HCT116 (cell line): ENCODE results near the gene SHROOM3. TPM values are rescaled to one million over a fixed set of nuclear protein-coding genes. Genes with fewer than 3 reads are reported as not detected.

Source experiments
- ATAC-seq: fragments of 200-7000 bp; cut with Tn5 transposase; 2 replicates; pipeline ENCODE4 v1.9.1; 2020; ENCODE audit warnings: mild to moderate bottlenecking, moderate library complexity
- BruUV-seq: library from RNA; stranded (reverse); fragments of 400-500 nt; replicated peaks from 2 replicates; lab custom pipeline; 2021; lab: Mats Ljungman, UMichigan
- CTCF ChIA-PET: fragments of 300-600 bp; sonication (Branson Sonifier 250); formaldehyde crosslinking; loops from one replicate; lab custom pipeline; 2021; ENCODE audit warnings: antibody characterized with exemption; lab: Charles Lee
- POLR2A ChIA-PET: fragments of 300-600, 350-600 bp; sonication (Branson Sonifier 250); formaldehyde crosslinking; loops from one replicate; lab custom pipeline; 2021; ENCODE audit warnings: antibody characterized with exemption; lab: Charles Lee
- RAD21 ChIA-PET, 2 experiments: fragments of 300-600 bp; sonication (Branson Sonifier 250); formaldehyde crosslinking; loops; one replicate each; lab custom pipeline; 2023; ENCODE audit warnings: low total read pairs in 2 of 2; ENCODE audit not compliant: uncharacterized antibody in 2 of 2, unreplicated experiment in 2 of 2, low non-redundant PET in 1 of 2; lab: Charles Lee
- DNase-seq: peaks from one replicate; pipeline ENCODE4 v3.0.0-alpha.2; 2010; ENCODE audit warnings: low read depth, low spot score
- H2AFZ ChIP-seq: fragments of 200-600 bp; shearing (Covaris generic), sonication (generic); 2 replicates; pipeline ENCODE4 v1.6.1; 2017; ENCODE audit warnings: low read depth, mixed run types, mixed read lengths, antibody characterized with exemption, low read length; ENCODE audit not compliant: poor library complexity, severe bottlenecking
- H3K27ac ChIP-seq: 2 replicates; pipeline ENCODE4 v1.5.1; 2012; ENCODE audit warnings: low read depth, low read length
- H3K27me3 ChIP-seq: fragments of 200-600 bp; sonication (generic); 2 replicates; pipeline ENCODE4 v1.6.1; 2016; ENCODE audit warnings: mixed run types, low read length, mixed read lengths; ENCODE audit not compliant: insufficient read depth
- H3K36me3 ChIP-seq, 2 experiments: fragments of 200-500 bp in 1 of 2; fragments of 200-600 bp in 1 of 2; sonication (Bioruptor generic) in 1 of 2; sonication (generic) in 1 of 2; 2 replicates each; pipeline versions ENCODE4 v1.5.1 to v1.6.1; 2014 to 2016; ENCODE audit warnings: low read length in 2 of 2, inconsistent platforms in 1 of 2, mixed read lengths in 1 of 2, mixed run types in 1 of 2; ENCODE audit not compliant: insufficient read depth in 2 of 2, control insufficient read depth in 1 of 2
- H3K4me1 ChIP-seq, 2 experiments: fragments of 200-600 bp in 1 of 2; sonication (generic) in 1 of 2; 2 replicates each; pipeline versions ENCODE4 v1.5.1 to v1.6.1; 2012 to 2017; ENCODE audit warnings: low read length in 2 of 2, inconsistent platforms in 1 of 2, mild to moderate bottlenecking in 1 of 2, mixed read lengths in 1 of 2, mixed run types in 1 of 2, moderate library complexity in 1 of 2; ENCODE audit not compliant: insufficient read depth in 2 of 2, control insufficient read depth in 1 of 2
- H3K4me2 ChIP-seq: fragments of 200-600 bp; sonication (generic); 2 replicates; pipeline ENCODE4 v1.6.1; 2017; ENCODE audit warnings: mixed run types, low read length, mixed read lengths
- H3K4me3 ChIP-seq, 2 experiments: fragments of 200-600 bp in 1 of 2; sonication (generic) in 1 of 2; replicated peaks in 1 of 2; 2 replicates each; pipeline ENCODE4 v1.5.1; 2011 to 2016; ENCODE audit warnings: low read length in 2 of 2, control low read depth in 1 of 2, low read depth in 1 of 2, mild to moderate bottlenecking in 1 of 2, mixed read lengths in 1 of 2, mixed run types in 1 of 2
- H3K79me2 ChIP-seq: fragments of 200-600 bp; sonication (generic); 2 replicates; pipeline ENCODE4 v1.6.1; 2017; ENCODE audit warnings: mild to moderate bottlenecking, mixed run types, low read length, moderate library complexity, mixed read lengths; ENCODE audit not compliant: insufficient read depth
- H3K9ac ChIP-seq: fragments of 200-600 bp; sonication (generic); 2 replicates; pipeline ENCODE4 v1.6.1; 2016; ENCODE audit warnings: low read length, mixed read lengths
- H3K9me2 ChIP-seq: fragments of 200-600 bp; sonication (generic), shearing (Covaris generic); 2 replicates; pipeline ENCODE4 v1.6.1; 2017; ENCODE audit warnings: mixed run types, mild to moderate bottlenecking, moderate library complexity; ENCODE audit not compliant: insufficient read depth
- H3K9me3 ChIP-seq, 2 experiments: fragments of 200-500 bp in 1 of 2; fragments of 200-600 bp in 1 of 2; sonication (Bioruptor generic) in 1 of 2; sonication (generic) in 1 of 2; 2 replicates each; pipeline ENCODE4 v1.6.1; 2014 to 2017; ENCODE audit warnings: low read length in 2 of 2, mixed read lengths in 2 of 2, inconsistent platforms in 1 of 2, low read depth in 1 of 2, mild to moderate bottlenecking in 1 of 2, mixed run types in 1 of 2, moderate library complexity in 1 of 2; ENCODE audit not compliant: control insufficient read depth in 1 of 2, insufficient read depth in 1 of 2
- H4K20me1 ChIP-seq: fragments of 200-600 bp; sonication (generic), shearing (Covaris generic); 2 replicates; pipeline ENCODE4 v1.6.1; 2017; ENCODE audit warnings: mixed run types, mild to moderate bottlenecking, moderate library complexity; ENCODE audit not compliant: insufficient read depth
- CBX3 ChIP-seq: IDR thresholded peaks from 2 replicates; pipeline ENCODE4 v1.6.1; 2012; ENCODE audit warnings: low read depth
- EGR1 ChIP-seq: IDR thresholded peaks from 2 replicates; pipeline ENCODE4 v1.6.1; 2012; ENCODE audit warnings: low read depth
- ELF1 ChIP-seq: IDR thresholded peaks from 2 replicates; pipeline ENCODE4 v1.6.1; 2012; ENCODE audit warnings: low read depth, borderline replicate concordance
- EZH2 ChIP-seq: fragments of 200-600 bp; sonication (generic); IDR thresholded peaks from 2 replicates; pipeline ENCODE4 v1.6.1; 2017; ENCODE audit warnings: antibody characterized with exemption, mixed run types
- SP1 ChIP-seq: IDR thresholded peaks from 2 replicates; pipeline ENCODE4 v1.6.1; 2012; ENCODE audit warnings: low read depth
- SRF ChIP-seq: IDR thresholded peaks from 2 replicates; pipeline ENCODE4 v1.6.1; 2012; ENCODE audit warnings: low read depth
- TCF7L2 ChIP-seq: IDR thresholded peaks from 2 replicates; pipeline ENCODE4 v1.7.0; 2011; ENCODE audit warnings: borderline replicate concordance, inconsistent platforms; ENCODE audit not compliant: insufficient read depth, insufficient read length; ENCODE audit errors: extremely low read depth
- YY1 ChIP-seq: IDR thresholded peaks from 2 replicates; pipeline ENCODE4 v1.6.1; 2011; ENCODE audit warnings: low read length, low read depth, moderate library complexity, mild to moderate bottlenecking; ENCODE audit not compliant: insufficient replicate concordance; ENCODE audit errors: extremely low read depth
- ZFX ChIP-seq: fragments of 450-650 bp; IDR thresholded peaks from 2 replicates; pipeline ENCODE4 v1.6.1; 2017
- ZNF274 ChIP-seq: fragments of 200-500 bp; sonication (Bioruptor generic); IDR thresholded peaks from 2 replicates; pipeline ENCODE4 v1.6.1; 2014; ENCODE audit warnings: mild to moderate bottlenecking, low read depth, low read length, inconsistent platforms
- intact Hi-C: fragments of 100-400 bp; cut with micrococcal nuclease; formaldehyde crosslinking; loops from 2 replicates; pipeline ENCODE4 v1.10.0; 2022
- total RNA-seq: library from RNA; stranded (reverse); gene quantifications from one replicate; pipeline ENCODE4 v1.2.1, GENCODE V29; 2021; ENCODE audit not compliant: unreplicated experiment
- TF ChIP-seq, protein P1 (sequence below), 3 experiments: fragments of 200-600 bp in 1 of 3; sonication (generic) in 1 of 3; IDR thresholded peaks in 2 of 3; conservative IDR thresholded peaks in 1 of 3; 2 replicates each; pipeline ENCODE4 v1.5.1; 2012 to 2017; ENCODE audit warnings: low read depth in 2 of 3, low read length in 2 of 3, antibody characterized with exemption in 1 of 3, borderline replicate concordance in 1 of 3, control low read depth in 1 of 3, mild to moderate bottlenecking in 1 of 3, mixed read lengths in 1 of 3, mixed run types in 1 of 3, moderate library complexity in 1 of 3; ENCODE audit not compliant: insufficient read depth in 1 of 3
- TF ChIP-seq, protein P2 (sequence below): IDR thresholded peaks from 2 replicates; pipeline ENCODE4 v1.6.1; 2012
- TF ChIP-seq, protein P3 (sequence below): IDR thresholded peaks from 2 replicates; pipeline ENCODE4 v1.6.1; 2011; ENCODE audit warnings: mild to moderate bottlenecking, low read length, moderate library complexity; ENCODE audit not compliant: insufficient replicate concordance; ENCODE audit errors: extremely low read depth

Gene SHROOM3
- total RNA-seq, 1 experiment from 2014 or later: 22.5 TPM

DNA sequence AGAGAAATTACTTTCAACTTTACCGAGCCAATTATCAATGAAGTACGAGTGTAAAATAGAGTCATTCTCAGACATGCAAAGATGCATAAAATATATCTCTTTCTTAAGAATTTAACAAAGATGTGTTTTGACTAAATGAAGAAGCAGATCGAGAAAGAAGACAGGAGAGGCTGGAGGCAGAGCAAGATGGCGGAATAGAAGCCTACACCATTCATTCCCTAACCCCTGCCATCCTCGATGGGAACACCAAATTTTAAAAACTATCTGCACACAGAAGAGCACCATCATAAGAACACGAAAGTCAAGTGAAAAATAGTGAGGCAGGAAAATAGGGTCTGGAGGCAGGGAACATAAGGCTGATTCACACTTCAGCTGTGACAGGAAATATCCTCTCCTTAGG is 49.1 kb upstream of the SHROOM3 start:
- TF ChIP-seq ELF1: no peak
- no peak for TF ChIP-seq YY1
- no peak for TF ChIP-seq EGR1
- TF ChIP-seq TCF7L2: no peak
- TF ChIP-seq, all 23 proteins: peak for 0
- Histone ChIP-seq H4K20me1 (no peaks in the 10 kb centered on the region), H3K9me2 (no peaks in the 10 kb centered on the region), H3K9ac (no peak overlapping the region), H3K36me3 (no peaks in the 10 kb centered on the region), H3K4me2 (no peak overlapping the region), H2AFZ (no peak overlapping the region), H3K27me3 (no peaks in the 10 kb centered on the region), H3K9me3 (no peaks in the 10 kb centered on the region), H3K4me1 (no peaks in the 10 kb centered on the region), H3K79me2 (no peaks in the 10 kb centered on the region), H3K27ac (no peak overlapping the region), H3K4me3 (no peak overlapping the region)
- RAD21 ChIA-PET: no interaction called here
- CTCF ChIA-PET: no interaction called here
- DNase-seq (no peak), ATAC-seq (no peak)
- BruUV-seq: no TSS peak
- POLR2A ChIA-PET: no interaction called here
- intact Hi-C loops: no loop called here

DNA sequence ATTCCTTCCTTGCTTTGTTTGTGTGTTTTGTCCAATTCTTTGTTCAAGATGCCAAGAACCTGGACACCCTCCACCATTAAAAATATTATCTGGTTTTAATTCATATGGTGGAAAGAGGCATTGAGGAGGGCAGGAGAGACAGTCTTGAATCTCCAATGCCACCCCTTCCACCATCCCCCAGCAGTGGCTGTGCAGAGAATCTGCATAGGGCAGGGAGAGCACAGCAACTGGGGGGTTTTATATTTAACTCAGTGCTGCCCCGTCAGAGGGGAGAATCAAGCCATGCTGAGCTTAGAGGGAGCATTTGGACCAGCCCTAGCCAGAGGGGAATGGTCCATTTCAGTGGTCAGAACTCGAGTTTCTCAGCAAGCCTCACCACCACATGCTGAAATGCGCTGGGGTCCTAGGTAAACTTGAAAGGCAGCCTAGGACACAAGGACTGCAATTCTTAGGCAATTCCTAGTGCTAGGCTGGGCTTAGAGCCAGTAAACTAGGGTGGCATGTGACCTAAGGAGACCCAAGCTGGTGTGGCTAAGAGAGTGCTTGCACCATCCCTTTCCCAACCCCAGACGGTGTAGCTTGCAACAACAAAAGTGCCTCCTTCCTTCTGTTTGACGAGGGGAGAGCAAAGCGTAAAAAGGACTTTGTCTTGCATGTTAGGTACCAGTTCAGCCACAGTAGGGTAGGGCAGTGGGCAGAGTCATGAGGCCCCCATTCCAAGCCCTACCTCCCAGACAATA is 48.3 kb upstream of the SHROOM3 start:
- ChIA-PET POLR2A (no interaction called here), CTCF (interaction anchor here (2.1 kb wide), 1 partner anchor 9 kb away, joined by 9 read pairs; no protein-coding TSS in a partner anchor)
- no TSS peak for BruUV-seq
- no peak for TF ChIP-seq EGR1
- TF ChIP-seq, protein P1, sequence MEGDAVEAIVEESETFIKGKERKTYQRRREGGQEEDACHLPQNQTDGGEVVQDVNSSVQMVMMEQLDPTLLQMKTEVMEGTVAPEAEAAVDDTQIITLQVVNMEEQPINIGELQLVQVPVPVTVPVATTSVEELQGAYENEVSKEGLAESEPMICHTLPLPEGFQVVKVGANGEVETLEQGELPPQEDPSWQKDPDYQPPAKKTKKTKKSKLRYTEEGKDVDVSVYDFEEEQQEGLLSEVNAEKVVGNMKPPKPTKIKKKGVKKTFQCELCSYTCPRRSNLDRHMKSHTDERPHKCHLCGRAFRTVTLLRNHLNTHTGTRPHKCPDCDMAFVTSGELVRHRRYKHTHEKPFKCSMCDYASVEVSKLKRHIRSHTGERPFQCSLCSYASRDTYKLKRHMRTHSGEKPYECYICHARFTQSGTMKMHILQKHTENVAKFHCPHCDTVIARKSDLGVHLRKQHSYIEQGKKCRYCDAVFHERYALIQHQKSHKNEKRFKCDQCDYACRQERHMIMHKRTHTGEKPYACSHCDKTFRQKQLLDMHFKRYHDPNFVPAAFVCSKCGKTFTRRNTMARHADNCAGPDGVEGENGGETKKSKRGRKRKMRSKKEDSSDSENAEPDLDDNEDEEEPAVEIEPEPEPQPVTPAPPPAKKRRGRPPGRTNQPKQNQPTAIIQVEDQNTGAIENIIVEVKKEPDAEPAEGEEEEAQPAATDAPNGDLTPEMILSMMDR (IDR thresholded peaks at IDR 0.05 in 2 of 3, conservative IDR thresholded peaks at IDR 0.05 in 1 of 3; ENCODE audit: borderline replicate concordance in 1 of 3, insufficient read depth in 1 of 3, low read depth in 2 of 3, low read length in 2 of 3): no peak
- no peak for TF ChIP-seq ZNF274
- TF ChIP-seq, protein P2, sequence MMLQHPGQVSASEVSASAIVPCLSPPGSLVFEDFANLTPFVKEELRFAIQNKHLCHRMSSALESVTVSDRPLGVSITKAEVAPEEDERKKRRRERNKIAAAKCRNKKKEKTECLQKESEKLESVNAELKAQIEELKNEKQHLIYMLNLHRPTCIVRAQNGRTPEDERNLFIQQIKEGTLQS: no peak
- no peak for TF ChIP-seq EZH2
- TF ChIP-seq ZFX: no peak
- no peak for TF ChIP-seq SRF
- TF ChIP-seq, protein P3, sequence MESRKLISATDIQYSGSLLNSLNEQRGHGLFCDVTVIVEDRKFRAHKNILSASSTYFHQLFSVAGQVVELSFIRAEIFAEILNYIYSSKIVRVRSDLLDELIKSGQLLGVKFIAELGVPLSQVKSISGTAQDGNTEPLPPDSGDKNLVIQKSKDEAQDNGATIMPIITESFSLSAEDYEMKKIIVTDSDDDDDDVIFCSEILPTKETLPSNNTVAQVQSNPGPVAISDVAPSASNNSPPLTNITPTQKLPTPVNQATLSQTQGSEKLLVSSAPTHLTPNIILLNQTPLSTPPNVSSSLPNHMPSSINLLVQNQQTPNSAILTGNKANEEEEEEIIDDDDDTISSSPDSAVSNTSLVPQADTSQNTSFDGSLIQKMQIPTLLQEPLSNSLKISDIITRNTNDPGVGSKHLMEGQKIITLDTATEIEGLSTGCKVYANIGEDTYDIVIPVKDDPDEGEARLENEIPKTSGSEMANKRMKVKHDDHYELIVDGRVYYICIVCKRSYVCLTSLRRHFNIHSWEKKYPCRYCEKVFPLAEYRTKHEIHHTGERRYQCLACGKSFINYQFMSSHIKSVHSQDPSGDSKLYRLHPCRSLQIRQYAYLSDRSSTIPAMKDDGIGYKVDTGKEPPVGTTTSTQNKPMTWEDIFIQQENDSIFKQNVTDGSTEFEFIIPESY: no peak
- no peak for TF ChIP-seq ELF1
- no peak for TF ChIP-seq SP1
- no peak for TF ChIP-seq CBX3
- TF ChIP-seq YY1: no peak

More for the DNA sequence above, 48.3 kb upstream of the SHROOM3 start:
- H4K20me1 ChIP-seq: no peaks in the 10 kb centered on the region
- no peak overlapping the region for H3K27ac ChIP-seq
- no peaks in the 10 kb centered on the region for H3K4me1 ChIP-seq
- RAD21 ChIA-PET: no interaction called here
- H3K36me3 ChIP-seq: no peaks in the 10 kb centered on the region
- intact Hi-C loops: no loop called here
- H3K4me3 ChIP-seq: no peak overlapping the region
- DNase-seq: no peak
- no peaks in the 10 kb centered on the region for H3K9me2 ChIP-seq
- H3K4me2 ChIP-seq: no peak overlapping the region
- no peak overlapping the region for H2AFZ ChIP-seq
- H3K79me2 ChIP-seq: no peaks in the 10 kb centered on the region
- no peak overlapping the region for H3K9ac ChIP-seq
- no peak for ATAC-seq
- no peaks in the 10 kb centered on the region for H3K27me3 ChIP-seq
- no peaks in the 10 kb centered on the region for H3K9me3 ChIP-seq
